ENCODE measurements around the gene POTEB2.
"Not testable (repeated sequence)": the region's sequence is repeated elsewhere in the genome, so short reads cannot be mapped to it uniquely, and the experiment has no call there.

The POTEB2 gene

GRCh38 chr15:20866214-20866613 is at the start of gene POTEB2:
POTEB2 (minus strand) TSS chr15:20866314; CDS start chr15:20866281, 33 bp downstream.
- not testable (repeated sequence) for DNase-seq (ENCODE audit: low read depth)

GRCh38 chr15:20879916-20880315 is 13.8 kb upstream of the POTEB2 start:
- DNase-seq (ENCODE audit: low read depth) = not testable (repeated sequence)

GRCh38 chr15:20878464-20878863 is 12.3 kb upstream of the POTEB2 start:
- not testable (repeated sequence) for DNase-seq (ENCODE audit: low read depth)

- DNase-seq (ENCODE audit: low read depth) = not testable (repeated sequence)
Measured at GRCh38 chr15:20877819-20878218, 11.7 kb upstream of the POTEB2 start.

Data from activated T-helper 1 cell treated with Interleukin-2 at 50 U/mL for 16 hours (primary cell).